Ramos (cell line): ENCODE results near the gene TENM4.
"Not testable (repeated sequence)": the region's sequence is repeated elsewhere in the genome, so short reads cannot be mapped to it uniquely, and the experiment has no call there.

Experiments used
- in situ Hi-C: fragments of 300-500 bp; cut with MboI; formaldehyde crosslinking; loops from one replicate; pipeline ENCODE4 v1.14.3; 2022; ENCODE audit warnings: low sequenced_read_pairs; ENCODE audit not compliant: unreplicated experiment

TENM4 gene

DNA sequence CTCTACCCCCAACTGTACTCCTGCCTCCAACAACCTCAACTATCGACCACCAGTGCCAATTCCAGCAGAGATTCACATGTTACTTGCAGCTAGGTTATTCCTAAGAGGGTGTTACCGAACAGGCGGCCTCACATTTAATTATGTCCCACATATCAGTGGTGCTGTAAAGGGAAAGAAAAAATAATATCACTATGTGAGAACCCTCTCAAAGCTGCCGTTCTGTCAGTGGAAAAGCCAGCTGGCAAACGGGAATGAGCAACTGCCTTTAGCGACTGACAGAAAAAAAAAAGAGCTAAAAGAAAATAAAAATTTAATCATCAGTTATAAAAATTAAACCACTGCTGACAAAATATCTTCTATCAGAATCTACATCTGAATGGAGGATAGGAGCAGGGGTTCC, 595.3 kb downstream of the TENM4 start:
- in situ Hi-C loops, result no loop called here

DNA sequence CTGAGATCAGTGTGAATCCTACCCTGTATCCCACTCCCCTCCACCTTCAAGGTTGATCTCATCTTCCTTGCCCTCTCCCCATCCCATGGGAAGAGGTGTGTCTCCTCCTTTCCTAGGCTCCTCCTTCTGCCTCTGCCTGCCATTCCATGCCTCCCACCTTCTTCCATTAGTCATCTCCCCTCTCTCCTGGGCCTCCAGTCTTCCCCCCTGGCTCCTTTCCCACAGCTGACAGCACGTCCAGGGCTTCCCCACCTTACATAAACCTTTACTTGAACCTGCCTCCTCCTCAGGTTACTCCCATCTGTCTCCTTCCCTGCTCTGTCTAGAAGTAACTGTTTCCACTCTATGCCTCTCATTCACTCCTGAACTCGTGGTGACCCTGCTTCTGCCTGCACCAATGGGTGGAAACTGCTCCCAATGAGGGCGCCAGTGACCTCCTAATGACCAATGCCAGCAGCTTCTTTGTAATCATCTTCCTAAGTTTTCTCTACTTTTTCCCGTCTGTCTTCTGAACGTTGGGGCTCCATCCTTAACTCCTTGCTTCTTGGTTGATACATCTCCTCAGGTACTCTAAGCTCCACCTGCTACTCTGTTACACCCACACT, 599.3 kb downstream of the TENM4 start:
- in situ Hi-C loops, result no loop called here

DNA sequence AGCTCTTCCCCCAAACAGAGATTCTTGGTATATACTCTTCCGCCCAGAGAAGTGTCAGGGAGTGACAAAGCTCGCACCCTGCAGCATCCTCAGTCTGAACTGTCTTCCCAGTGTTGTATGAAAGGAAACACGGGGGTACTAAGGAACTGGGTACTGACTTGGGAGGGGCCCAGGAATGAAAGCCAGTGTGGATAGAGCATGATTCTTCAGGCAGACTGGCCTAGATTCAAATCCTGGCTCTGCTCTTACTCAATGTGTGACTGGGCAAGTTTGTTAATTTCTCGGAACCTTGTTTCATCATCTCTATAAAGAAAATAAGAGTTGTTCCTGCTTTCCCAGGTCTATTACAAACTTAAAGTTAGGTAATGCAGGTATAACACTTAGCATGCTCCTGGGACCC, 600.2 kb downstream of the TENM4 start:
- in situ Hi-C loops, result no loop called here

DNA sequence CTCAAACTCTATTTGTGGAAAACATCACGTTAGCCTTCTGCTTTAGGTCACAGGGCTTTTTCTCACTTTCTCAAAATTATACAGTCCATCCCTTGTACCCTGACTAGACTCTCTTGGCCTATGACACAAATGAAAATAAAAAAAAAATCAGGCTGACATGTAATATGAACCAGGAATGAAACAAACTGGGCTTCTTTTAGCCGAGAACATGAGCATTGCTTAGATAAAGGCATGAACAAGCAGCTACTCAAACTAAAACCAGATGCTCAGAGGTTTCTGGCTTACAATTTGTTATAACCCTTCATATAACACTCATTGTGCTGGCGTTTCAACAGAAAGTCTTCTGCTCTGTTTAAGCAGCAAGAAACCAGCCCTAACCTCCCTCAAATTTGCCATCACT, 600.6 kb downstream of the TENM4 start:
- in situ Hi-C loops, result no loop called here

DNA sequence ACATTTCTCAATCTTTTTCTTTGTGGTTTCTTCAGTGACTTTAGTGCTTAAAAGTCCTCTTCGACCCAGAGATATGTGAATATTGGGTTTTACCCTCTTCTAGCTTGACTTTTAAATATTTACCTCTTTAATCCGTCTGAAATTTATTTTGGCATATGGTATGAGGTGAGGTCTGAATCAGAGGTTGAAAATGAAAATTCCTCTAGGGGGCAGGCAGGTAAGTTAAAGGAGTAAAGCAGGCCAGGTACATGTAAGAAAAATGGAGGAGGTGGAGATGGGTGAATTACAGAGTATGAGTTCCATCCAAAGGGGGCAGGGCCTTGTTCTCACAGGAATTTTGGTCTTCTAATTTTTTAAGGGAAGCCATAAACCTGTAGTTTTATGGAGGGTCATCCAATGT, 602.4 kb downstream of the TENM4 start:
- in situ Hi-C loops, result no loop called here

DNA sequence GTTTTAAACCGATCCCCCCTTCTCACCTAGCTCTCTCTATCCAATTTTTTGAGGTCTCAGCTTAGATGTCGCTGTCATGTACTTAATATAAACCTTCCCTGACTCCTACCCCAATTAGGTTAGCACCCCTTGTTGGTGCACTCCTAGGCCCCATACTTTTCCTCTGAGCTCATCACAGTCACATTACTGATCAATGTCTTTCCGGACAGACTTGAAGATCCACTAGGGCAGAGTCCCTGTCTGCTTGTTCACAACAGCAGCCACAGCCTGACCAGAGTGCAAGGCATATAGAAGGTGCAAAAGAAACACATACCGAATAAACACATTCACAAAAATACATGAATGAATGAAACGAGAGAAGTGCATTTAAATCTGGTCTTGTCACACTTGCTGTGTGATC, 605.2 kb downstream of the TENM4 start:
- in situ Hi-C loops, result no loop called here

DNA sequence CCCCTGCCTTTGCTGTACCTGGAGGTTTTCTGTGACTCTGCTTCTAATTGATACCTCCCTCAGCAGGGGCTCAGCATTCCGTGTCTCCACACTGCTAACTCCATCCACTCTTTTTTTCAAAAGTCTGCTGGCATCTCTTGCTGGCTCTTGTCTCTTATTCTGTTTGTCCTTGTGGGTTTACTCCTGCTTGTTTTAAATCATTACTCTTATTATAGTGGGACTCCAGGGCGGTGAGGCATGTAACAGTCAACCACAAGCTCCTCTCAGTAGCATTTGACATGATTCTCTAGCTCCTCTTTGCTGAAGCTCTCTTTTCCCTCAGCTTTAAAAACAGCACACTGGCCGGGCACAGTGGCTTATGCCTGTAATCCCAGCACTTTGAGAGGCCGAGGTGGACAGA, 605.9 kb downstream of the TENM4 start:
- in situ Hi-C loops, result no loop called here

DNA sequence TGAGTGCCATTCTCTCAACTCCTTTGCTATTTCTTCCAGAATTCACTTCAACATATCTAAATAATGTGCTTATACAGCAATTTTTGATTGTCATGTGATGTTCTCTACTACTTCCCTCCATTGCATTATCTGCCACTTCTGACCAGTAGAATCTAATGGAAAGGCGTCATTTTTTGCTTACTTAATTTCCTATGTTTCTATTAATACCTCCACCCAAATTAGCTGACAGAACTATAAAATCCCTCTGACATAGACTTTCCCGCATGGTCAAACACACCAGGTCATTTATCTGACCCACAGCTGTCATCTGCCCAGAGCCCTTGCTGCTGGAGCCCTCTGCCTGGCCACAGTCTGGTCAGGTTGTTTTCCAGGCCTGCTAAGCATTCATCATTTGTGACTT, 607.6 kb downstream of the TENM4 start:
- in situ Hi-C loops, result no loop called here

DNA sequence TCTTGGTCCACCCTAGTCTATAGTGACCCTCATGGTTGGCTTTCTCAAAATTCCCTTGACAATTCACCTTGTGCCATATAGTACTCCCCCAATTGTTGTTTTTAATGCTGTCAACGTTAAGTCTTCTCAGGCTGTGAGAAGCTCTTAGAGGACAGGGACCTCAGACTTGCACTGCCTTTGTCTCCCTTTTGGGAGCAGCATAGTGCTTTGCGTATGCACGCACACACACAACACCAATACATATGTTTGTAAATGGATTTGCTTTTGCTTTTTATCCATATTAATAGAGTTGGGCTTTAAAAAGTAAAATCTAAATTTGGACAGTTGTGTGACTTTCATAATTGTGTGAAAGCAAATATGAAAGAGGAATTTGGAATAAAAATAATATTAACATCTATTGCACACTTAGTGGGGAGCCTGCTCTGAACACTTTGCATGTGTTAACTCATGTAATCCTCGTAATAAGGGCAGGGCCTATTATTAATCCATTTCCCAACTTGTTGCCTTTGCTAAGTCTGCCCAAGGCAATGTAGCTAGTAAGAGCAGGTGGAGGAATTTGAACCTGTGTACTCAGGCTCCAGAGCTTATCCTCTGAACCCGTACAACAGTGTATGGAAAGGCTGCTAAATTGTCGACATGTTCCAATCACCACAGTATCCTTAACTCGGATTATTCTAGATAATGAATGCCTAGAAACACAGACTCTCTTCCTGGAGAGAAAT, 608.4 kb downstream of the TENM4 start:
- in situ Hi-C loops, result no loop called here

DNA sequence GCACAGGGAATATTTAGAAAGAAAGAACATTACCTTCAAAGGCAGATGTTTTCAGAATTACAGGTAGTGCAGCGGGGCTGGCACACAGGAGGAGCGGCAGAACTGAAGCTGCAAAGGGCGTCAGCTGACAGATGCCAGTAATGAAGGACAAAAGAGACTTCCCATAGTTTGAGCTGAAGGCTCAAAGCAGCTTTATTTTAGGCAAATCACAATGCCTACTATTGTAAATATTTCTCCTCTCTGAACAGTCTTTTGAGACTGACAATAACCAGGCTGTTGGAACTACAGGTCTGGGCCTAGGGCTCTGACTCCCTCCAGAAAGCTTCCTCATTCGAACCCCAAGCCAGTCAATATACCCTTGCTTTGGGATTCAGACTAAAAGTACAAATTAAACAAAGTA, 609.3 kb downstream of the TENM4 start:
- in situ Hi-C loops, result no loop called here

DNA sequence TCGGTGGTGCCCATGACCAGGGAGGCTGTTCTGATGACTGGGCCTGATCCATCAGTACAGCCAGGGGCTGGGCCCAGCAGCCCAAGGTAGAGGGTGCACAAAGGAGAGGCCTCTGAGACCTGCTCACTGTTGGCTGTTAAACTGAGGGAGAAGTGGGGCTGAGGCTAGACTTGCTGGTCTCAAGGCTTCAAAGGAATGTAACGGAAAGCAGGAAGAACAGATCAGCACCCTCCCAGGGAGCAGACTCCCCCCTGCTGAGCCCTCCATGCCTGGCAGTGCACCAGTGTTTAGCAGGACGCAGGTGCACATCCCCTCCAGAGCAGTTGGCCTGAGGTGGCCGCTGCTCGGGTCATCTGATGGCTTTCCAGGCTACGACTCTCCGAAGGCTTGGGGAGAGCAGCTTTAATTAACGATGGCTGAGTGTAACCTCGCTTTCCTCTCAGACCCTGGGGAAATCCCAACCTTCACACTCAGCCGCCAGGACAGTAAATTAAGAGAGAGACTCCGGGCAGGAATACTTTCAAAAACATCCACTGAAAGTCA, 610.5 kb downstream of the TENM4 start:
- in situ Hi-C loops, result no loop called here

DNA sequence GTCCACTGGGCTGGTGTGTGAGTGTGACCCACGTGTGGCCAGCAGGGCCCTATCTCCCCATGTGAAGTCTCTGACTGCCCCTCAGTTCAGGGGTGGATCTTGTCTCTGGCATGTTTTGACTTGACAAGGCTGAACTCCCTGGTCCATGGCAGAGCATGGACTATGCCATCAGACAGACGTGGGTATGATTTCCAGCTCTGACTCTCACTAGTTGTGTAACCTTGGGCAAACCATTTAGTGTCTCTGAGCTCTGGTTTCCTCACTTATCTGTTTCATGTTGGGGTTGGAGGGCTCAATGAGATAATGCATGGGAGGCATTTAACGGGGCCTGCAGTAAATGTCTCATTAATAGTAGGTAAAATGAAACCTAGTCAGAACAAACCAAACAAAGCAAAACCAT, 611.7 kb downstream of the TENM4 start:
- in situ Hi-C loops, result no loop called here

DNA sequence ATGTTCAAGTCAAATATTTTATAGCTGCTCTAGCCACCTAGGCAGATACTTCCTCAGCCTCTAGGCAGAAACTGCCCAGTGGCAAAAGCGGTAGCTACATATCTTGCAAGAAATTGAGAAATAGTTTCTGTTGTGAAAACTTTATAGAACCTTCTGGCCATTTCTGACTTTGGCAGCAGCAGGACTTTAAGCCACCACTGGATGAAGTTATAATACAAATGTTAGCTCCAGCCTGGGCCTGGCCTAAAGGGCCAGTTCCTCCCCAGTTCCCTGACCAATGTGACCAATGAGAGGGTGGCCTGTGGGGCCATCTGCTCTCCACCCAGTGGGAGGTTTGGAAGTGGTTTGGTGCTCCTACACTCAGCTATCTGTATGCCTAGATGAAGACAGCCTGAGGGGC, 612.2 kb downstream of the TENM4 start:
- in situ Hi-C loops, result no loop called here

DNA sequence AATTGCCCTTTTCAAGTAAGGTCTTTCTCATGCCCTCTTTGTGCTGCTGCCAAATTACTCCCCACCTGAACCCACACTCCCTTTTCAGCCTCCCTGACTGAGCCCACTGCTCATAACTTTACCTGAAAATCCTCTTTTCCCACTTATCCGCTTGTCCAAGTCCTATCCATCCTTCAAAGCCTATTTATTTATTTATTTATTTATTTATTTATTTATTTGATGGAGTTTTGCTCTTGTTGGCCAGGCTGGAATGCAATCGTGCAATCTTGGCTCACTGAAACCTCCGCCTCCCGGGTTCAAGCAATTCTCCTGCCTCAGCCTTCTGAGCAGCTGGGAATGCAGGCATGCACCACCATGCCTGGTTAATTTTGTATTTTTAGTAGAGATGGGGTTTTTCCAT, 613.5 kb downstream of the TENM4 start:
- in situ Hi-C loops, result not testable (repeated sequence)

DNA sequence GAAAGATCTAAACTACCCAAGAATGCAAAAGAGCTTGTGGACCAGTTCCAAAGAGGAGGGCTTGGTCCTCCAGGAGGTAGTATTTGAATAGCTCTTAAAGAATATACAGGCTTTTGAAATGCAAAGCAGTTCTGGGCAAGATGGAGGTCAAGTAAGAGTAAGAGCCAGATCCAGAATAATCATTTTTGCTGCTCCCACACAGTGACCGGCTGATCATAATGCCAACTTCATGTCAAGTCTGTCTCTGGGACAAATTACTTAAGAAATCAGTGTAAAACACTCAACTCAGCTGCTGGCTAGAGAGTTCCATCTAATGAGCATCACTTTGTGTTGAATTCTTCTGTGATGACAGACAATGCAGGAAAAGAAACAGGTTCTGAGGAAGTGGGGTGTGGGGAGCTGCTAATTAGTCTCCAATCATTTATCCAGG, 615.2 kb downstream of the TENM4 start:
- in situ Hi-C loops, result no loop called here

DNA sequence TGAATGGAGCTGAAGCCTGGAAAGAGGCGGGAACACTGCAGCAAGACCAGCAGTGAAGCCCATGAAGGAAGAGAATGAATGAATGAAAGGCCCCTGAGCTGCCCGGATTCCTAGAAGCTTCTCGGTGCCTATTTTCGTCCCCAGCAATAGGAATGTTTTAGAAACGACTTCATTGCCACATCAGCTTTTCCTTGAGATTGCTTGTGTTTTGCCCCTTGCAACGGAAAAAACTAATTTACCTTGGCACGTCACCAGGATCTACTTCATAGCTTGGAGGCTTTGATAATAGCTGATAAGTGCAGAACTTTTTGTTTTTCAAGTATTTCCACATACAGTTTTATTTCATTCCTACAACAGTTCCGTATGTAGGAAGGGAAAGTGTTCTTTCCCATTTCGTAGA, 617.2 kb downstream of the TENM4 start:
- in situ Hi-C loops, result no loop called here

DNA sequence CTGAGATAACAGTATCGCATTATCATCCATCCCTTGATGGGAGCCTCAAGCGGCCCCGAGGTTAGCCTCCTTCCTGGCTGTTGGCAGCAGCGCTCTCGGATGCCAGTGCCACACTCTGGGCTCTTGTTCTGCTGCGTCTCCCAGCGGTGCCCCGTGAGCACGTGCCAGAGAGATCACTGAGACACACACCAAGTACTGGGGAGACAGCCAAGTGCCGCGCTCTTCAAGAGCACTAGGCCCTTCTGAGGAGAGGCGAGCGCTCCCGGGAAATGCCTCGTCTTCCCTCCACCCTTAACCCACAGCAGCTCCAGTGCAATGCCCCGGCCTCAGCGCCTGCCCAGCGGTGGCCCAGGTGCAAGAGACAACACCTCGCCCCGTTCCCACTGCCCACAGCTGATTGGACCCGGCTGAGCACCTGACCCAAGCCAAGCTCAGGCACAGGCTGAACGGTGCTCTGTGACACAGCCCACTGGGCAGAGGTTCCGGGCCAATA, 617.9 kb downstream of the TENM4 start:
- in situ Hi-C loops, result no loop called here

DNA sequence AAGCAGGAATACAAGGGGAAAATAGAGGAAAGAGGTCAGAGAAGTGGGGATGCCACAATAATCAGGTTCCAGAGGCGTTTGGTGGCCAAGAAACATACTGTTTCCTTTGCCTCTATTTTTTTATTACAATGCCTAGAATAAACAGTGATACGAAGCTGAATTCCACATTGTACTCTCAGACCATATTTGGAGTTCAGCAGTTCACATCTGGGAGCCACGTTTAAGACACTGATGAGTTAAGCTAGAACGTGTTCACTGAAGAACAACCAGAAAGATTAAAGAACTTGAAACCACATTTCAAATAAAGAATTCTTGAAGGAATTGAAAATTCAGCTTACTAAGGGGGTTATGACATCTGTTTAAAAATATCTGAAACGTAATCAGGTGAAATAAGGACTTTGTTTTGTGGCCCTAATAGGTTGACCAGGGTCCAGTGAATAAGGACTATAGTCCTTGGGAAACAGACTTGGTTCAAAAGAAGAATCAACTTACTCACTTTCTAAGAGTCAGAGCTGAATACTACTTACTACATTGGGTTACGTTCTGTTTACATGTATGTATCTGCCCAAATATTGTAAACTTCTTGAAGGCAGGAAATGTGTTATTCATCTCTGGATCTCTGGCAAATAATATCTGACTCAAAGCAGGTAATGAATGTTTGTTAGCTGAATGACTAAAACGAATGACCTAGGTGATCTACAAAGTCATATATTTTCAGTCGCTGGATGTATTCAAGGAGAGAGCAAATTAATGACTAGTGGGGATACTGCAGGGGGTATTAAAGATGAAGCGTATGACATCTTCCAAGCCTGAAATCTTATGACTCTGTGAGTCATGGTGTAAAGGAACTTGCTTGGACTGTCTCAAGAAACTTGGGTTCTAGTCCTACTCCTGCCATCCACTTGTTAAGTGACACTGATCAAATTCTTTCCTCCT, 619.2 kb downstream of the TENM4 start:
- in situ Hi-C loops, result no loop called here

DNA sequence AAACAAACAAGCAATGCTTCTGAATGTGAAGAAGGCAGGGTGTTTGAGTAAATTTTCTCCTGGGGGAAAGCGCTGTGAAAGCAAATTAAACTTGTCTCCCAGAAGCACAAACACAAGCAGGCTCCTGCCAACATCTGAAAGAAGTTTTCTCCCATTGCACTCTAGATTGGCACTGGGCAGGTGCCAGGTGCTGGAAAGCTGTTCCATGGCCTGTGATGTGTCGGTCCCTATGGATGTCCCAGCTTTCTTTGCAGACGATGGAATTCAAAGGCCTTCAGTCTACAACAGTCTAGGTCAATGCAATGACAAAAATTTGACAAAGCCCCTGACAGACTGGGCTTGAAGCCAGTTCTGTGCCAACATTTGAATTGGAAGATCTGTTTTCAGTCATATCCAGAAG, 620.1 kb downstream of the TENM4 start:
- in situ Hi-C loops, result no loop called here

DNA sequence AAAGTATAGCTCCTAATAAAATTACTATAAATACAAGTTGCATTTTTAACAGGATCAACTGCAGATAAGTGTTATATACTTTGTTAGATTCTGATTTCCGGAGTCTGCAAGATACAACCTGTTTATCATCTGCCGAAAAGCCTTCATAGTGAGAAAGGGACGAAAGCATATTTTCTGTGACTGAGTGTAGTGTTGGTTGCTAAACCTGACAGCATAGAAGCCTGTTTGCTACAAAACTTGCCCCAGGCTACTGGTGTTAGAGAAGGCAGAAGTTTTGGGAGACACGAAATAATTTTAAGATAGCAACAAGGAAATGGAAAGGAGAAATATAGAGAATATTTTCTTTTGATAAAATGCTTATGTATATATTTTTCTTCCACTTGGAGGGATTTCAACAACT, 622.6 kb downstream of the TENM4 start:
- in situ Hi-C loops, result no loop called here

DNA sequence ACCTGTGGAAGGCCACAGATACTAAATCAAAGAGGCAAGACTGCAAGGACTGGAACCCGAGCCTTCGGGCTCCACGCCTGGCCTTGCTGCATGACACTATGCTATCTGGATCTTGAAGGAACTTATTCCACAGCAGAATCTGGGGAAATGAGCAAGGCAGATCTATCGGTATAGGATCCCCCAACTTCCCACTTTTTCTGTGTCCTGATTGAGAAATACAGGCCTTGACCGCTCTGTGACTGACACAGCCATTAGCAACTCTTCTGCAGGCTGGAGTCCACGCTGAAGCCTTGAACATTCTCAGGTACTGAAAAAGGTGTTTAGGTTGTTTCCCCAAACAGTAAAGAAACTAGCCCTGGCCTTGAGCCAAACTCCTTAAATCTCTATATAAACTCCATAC, 625.0 kb downstream of the TENM4 start:
- in situ Hi-C loops, result no loop called here
